COR-L47 (cell line): ENCODE measurements around the gene TP73.

ENCODE experiments used
- DNase-seq: peaks from one replicate; lab custom pipeline; 2025; lab: John Stamatoyannopoulos, UW

Gene TP73

GRCh38 chr1:3672971-3673361, 20.6 kb downstream of the TP73 start:
- no peak for DNase-seq

DNA sequence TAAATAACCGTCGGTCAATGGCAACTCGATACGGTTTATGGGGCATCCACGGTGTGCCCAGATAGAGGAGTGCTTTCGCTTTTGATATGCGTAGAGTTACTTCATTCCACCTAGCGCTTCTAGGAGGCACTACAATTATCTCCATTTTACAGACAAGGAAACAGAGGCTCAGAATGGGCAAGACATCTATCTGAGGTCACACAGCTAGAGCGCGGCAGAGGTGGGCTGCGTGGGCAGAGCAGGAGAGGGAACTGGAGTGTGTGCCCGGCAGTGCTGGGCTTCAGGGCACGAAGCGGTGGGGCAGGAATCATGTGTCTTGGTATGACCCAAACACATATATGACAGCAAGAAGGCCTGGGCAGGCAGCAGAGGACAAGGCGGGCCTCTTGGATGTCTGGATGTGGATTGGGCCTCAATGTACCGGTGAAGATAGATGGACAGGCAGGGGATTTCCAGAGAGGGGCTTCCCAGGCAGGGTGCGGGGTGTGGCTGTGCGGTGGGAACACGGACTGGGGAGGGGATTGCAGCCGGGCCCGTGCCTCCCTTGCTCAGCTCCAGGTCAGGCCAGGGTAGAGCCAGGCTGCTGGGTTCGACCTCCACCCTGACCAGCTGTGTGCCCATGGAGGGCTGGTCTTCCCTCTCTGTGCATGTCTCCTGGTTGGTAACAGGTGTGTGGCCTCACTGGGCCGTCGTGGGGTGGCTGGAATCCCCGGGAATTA, 21.2 kb downstream of the TP73 start:
- no peak for DNase-seq

GRCh38 chr1:3674100-3675094, 22.1 kb downstream of the TP73 start:
- DNase-seq = no peak

- no peak for DNase-seq
These were observed 23.1 kb downstream of the TP73 start for GRCh38 chr1:3675436-3675835.

GRCh38 chr1:3676581-3677470, 24.5 kb downstream of the TP73 start:
- DNase-seq = no peak

- DNase-seq = no peak
These were observed 25.2 kb downstream of the TP73 start for GRCh38 chr1:3677484-3677883.

GRCh38 chr1:3678361-3679097, 26.2 kb downstream of the TP73 start:
- DNase-seq = no peak

DNA sequence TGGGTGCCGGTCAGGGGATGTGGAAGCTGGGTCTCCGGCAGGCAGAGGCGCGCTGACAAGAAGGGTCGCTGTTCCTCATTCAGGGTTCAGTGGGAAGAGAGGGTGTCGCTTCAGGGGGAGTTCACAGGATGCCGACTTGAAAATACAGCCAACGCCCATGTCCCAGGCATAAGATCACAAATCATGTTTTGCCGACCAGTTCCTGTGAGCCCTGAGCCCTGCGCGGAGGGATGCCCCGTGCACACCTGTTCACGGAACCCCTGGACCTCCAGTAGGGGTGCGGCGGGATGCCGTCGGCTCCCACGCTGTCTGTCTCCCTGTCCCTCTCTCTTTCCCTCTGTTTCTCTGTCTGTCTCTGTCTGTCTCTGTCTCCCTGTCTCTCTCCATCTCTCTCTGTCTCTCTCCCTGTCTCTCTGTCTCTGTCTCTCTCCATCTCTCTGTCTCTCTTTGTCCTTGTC, 26.8 kb downstream of the TP73 start:
- DNase-seq = no peak

- no peak for DNase-seq
These were observed 27.6 kb downstream of the TP73 start for GRCh38 chr1:3679799-3680453.

DNA sequence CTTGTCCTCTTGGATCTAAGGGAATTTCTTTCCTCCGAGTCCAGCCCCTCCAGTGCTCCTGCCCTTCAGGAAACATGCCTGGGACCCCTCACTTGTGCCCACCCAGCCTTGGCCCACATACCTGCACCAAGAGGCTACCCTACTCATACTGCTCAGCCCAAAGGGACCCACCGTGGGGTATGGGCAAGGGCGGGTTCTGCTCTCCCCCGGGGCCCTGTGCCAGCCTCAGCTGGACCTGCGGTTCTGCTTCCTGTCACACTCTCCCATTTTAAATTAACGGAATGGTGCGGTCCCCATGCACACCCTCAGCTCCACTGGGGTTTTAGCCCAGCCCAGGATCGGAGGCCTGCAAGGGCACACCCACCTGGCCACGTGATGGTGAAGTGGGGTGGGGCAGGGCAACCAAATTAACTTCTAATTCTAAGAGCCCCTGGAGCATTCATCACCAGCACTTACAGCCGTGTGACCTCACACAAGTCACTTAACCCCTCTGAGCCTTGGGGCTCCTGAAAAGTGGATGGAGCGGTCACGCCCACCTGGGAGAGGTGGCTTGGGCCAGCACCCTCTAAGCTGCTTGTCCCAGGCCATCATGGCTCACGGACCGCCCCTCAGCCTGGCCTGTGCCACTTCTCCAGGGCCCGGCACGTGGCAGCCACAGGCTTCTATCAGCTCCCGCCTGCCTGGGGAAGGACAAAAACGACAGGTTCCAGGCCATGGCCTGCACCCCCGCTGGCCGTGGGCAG, 28.3 kb downstream of the TP73 start:
- DNase-seq = no peak

- DNase-seq = no peak
These were observed 29.0 kb downstream of the TP73 start for GRCh38 chr1:3681231-3681897.

DNA sequence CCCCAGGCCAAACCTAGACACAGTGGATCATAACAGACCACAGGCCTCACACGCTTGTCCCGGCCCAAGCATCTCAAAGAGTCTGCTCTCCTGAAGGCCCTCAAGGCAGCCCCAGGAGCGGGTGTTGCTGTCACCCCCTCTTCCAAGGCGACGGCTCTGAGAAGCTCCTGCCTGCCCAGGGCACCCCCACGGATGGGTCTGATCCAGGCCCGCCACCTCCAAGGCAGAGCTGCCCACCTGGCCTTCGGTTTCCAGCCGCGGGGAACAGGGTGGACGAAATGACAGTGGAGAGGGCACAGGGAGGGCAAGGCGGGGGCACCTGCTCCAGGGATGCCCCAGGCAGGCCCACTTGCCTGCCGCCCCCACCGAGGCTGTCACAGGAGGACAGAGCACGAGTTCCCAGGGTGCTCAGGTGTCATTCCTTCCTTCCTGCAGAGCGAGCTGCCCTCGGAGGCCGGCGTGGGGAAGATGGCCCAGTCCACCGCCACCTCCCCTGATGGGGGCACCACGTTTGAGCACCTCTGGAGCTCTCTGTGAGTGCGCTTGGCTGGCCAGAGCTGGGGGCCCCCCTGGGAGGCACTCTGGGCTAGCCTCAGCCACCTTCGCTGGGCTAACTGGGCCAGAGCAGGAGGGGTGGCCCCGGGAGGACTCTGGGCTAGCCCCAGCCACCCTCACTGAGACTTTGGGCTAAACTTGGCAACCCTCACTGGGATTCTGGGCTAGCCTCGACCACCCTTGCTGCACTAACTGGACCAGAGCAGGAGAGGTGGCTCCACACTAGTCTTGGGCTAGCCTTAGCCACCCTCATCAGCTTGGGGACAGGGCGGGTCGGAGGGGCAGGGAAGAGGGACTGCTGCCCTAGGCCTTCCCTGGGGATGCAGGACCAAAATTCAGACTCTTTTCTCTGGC, 29.8 kb downstream of the TP73 start:
- DNase-seq = no peak

DNA sequence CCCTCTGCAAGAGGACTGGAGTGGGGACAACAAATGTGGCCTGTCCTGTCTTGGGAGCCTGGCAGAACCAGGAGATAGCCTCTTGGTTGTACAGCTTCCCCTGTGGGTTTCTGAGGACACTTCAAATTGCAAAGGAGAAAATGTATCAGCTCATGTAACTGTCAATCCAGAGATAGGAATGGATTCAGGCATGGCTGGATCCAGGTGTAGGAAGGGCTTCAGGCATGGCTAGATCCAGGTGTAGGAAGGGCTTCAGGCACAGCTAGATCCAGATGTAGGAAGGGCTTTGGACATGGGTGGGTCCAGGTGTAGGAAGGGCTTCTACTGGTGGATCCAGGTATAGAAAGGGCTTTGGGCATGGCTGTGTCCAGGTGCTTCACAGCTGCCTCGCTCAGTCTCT, 30.9 kb downstream of the TP73 start:
- DNase-seq = no peak

DNA sequence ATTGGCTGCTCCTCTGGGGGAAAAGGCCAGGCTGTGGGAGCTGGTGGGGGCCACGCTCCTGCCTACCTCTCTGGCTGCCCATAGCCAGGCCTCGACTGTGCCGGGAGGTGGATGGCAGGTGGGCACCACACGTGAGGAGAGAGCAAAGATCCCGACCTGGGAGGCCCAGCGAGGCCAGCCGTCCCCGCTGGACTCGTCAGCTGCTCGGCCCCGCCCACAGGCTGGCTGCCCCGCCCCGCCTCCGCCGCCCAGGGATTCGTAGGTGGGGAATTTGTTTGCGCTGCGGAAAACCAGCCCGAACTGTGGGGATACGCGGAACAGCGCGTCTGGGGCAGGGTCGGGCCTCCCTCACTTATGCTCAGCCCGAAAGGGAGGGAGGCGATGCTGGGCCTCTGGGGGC, 31.7 kb downstream of the TP73 start:
- DNase-seq = no peak

DNA sequence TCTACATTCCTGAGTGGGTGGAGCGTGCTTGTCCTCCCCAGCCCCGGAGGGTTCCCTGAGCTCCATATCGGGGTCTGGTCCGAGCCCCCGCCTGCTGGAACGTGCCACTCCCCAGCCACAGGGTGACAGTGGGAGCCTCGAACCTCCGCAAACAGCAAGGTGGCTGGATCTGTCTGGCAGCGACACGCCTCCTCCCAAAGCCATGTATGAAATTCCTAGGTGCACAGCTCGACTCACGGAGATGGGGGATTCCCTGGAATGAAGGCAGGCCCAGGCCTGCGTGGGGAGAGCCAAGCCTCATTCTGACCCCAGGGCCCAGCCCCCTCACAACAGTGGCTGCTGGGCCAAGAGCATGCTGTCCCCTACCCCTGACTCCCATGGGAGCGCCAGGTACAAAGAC, 32.9 kb downstream of the TP73 start:
- DNase-seq = no peak

GRCh38 chr1:3685906-3686305, 33.6 kb downstream of the TP73 start:
- no peak for DNase-seq

DNA sequence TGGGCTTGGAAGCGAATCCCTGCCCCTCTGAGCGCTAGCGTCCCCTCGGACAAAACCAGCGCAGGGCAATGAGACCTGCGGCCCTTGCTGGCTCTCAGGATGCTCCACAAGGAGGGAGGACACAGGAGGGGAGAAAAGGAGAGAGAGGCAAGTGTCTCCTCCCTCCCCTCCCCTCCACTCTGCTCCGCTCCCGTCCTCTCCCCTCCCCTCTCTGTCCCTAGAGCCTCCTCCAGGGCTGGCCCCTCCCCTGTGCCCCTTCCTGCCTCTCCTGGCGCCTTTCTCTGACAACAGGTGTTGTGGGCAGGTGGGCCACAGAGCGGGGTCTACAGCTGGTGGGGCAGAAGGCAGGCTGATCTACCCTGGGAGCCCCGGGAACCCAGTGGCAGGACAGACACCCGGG, 35.2 kb downstream of the TP73 start:
- DNase-seq = no peak

GRCh38 chr1:3688356-3689137, 36.2 kb downstream of the TP73 start:
- DNase-seq = no peak
